NCI-H2081 (cell line): ENCODE results near the gene TTC13.

Source experiments
- DNase-seq, 2 experiments: peaks; one replicate each; lab custom pipeline; 2025; lab: John Stamatoyannopoulos, UW

TTC13 gene

DNA sequence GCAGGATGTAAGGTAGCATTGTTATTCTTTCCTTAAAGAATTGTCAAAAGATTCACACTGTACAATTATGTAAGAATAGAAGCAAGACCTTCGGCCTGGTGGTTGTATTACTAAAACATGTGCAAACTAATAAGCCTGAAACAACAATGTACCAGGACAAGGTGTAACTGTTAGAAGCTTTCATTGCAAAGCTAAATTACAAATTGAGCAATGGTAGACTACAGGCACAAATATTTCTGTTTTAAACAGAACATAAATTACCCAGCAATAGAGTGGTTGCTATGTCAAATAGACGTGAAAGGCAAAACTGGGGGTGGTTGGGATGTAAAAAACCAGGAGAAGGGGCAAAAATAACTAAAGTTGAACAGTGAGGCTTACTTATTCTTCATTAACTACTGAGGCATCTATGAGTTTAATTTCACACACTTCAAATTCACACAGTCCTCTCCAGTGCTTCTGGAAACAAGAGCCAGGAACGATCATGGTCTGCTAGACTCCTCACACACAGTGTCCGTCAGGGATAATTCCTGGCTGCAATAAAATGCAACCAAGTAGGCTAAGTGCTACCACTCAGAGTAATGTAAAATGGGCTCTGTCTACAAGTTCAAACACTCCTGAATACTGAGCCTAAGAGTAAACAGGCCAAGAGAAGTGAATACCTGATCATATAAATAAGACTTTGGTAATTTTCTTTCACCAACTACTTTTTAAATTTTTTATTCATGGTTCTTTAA is 71.0 kb downstream of the TTC13 start:
- no peak for DNase-seq

DNA sequence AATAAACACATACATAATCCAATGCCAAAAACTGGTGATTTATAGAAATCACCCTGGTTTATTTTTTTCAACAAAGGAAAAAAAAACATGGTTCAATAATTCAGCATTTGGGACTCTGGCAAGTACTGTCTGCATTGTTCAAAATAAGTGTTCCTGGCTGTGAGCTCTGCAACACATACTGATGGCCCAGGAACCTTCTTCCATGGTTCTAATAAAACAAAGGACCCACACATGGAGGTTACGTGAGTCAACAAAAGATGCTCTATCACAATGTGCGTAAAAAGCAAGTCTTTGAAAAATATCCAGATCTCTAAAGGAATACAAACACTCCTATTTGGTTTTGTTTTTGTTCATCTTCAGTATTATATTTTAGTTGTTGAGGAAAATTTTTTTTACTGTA is 72.4 kb downstream of the TTC13 start:
- DNase-seq, result no peak

DNA sequence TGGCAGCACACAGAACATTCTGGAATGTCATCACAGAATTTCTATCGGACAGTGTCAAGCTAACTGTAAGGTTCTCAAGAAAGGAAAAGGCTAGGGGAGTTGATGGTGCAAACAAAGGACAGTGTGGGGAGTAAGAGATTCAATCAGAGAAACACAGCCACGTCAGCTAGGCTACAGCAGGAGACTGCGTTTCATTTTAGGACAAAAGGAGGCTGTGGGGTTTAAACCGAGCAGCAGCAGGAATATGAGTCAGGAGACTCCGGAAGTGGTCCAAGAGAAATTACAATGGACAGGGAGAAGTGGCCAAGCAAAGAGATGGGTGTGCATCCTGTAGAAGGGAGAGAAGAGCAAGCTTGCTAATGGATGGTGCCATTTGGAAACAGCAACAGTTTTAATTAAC is 72.9 kb downstream of the TTC13 start:
- DNase-seq, result no peak

DNA sequence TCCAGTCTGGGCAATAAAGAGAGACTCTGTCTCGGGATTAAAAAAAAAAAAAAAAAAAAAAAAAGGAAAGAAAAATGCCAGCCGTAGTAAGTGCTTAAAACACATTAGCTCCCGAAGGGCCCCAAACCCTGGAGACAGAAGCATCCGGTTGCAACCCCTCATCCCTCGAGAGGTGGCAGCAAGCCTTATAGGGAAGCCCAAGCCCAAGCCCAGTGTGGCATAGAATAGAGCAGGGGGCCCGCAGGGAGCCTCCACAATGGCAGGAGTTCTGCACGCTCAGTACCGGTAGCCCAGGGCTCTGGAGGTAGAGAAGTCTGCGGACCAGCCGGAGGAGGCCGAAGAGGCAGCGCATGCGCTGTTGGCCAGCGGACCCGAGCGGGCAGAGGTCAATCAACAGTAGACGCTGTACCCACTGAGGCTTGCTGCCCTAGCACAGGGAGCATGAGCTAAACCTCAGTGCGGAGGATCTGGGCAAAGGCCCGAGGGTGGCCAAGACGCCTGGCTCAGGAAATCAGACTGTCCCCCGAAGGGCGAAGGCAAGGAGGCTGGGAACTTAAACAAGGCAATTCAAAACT is 76.2 kb downstream of the TTC13 start:
- no peak for DNase-seq

DNA sequence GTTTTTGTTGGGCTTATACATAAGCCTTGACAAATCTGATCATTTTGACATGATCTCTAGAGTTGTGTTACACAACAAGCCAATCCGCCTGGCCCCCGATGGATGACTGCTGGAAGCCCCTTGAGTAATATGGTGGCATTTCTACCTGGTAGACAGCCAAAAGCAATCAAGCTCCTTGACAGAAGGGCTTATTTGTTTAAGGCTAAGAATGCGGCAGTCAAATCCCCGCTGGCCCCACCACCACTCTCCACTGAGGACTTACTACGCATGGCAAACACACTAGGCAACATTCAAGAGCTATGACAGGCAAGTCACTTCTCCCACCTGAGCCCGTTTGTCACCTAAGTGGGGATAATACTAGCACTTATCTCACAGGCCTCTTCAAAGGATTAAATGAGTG is 77.0 kb downstream of the TTC13 start:
- no peak for DNase-seq

DNA sequence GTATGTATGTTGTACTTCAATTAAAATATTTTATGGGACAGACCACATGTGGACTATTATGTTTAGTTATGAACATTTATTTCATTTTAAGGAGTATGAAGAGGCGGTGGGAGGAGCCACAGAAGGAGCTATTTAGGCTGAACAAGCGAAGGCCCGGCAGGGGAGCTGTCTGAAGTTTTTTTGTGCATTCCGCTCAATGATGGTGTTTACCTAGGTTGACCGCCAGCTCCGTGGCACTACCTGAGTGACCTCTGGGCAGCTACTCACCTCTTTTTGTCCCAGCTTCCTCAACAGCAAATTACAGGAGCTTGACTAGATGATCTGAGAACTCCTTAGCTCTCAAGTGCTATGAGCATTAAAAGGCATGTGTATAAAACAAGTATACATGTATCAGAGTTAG is 77.7 kb downstream of the TTC13 start:
- DNase-seq, result no peak

DNA sequence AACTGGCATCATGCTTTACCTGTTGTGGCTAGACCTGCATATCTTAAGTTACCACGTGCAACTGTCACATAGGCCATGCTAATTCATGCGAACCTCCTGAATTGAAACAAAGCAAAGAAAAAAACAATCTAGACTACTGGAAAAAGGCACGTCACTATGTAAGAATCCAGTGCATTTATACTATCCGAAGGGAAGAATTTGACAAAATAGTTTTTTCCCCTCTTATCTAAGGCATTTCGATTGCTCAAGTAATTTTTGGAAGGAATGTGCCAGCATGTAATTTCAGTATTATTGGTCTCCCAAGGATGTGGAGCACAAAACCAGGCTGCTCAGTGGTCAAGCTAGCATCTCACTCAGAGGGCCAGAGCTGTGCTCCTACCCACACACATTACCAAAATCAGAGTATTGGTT is 78.8 kb downstream of the TTC13 start:
- DNase-seq, result no peak

DNA sequence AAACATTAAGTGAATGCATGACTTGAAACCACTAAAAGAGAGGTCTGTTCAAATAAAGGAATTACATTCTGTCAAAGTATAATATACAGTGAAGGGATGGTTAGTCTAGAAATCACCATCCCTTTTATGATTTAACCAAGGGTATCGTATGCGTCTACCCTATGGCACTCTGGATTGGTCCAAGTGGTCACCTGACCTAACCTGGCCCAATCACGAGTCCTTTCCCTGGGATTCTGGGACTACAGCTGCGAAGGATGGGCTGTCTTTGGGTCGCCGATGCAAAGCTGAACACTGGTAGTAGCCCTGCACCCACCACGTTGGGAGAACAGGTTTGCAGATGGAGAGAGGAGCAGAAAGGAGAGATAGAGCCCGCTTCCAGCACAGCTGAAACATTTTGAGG is 79.9 kb downstream of the TTC13 start:
- no peak for DNase-seq

DNA sequence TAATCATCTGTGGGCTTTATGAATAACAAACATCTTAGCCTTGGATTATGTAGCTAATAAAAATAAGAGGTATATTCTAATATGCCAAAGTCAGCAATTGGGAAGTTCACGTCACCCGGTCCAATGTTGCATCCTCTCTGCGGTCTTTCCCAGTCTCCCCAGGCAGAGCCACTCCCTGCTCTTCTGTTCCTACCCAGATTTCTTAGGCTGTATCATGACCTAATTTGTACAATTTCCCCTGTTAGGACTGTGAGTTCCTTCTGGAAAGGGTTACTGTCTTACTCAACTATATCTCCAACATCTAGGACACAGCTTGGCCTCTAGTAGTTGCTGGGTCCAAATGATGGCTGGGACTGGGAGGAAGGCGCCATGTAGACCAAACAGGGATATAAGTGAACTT is 80.5 kb downstream of the TTC13 start:
- DNase-seq, result no peak

DNA sequence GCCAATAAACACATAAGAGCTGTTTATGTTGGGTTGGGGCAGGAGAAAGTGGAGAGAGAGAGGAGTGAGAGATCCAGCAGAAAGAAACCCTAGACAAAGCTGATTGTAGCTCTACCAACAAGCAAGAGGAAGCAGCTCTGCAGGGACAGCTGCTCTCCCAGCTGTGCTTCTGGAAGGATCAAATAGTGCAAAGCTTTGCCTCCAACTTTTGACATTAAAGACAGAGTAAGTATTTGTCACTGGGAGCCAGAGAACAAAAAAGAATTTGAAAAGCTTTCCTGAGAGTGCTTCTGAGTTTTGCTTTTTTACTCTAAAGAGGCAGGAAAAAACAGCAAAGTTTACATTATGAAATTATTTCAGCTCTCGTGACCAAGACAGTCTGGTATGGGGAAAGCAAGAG is 81.9 kb downstream of the TTC13 start:
- no peak for DNase-seq

DNA sequence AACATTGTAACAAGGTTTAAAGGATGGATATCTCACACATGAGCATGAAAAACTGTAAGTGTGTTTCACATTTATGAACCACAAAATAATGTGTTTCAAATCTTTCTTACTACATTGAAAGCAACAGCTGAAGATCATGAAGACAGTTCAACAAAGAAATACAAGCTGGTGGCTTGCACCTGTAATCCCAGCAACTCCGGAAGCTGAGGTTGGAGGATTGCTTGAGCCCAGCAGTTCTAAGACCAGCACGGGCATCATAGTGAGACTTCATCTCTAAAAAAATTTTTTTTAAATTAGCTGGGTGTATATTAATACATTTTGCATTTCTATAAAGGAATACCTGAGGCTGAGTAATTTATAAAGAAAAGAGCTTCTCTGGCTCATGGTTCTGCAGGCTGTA is 83.2 kb downstream of the TTC13 start:
- no peak for DNase-seq

DNA sequence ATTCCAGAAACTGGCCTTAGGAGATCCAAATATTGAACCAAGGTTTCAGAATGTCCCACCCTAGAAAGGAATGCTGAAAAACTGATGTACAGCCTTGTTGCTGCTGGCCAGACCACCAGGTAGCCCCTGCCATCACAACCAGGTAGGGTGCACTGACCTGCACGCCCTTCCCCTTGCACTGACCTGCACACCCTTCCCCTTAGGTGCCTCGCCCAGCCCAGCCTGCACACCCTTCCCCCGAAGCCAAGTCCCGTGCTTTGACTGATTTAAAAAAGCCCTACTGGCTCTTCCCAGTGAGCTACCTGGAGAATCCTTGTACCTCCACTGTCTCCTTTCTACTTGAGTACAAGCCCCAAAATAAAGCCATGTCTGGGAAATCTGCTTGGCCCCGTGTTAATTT is 84.0 kb downstream of the TTC13 start:
- no peak for DNase-seq

DNA sequence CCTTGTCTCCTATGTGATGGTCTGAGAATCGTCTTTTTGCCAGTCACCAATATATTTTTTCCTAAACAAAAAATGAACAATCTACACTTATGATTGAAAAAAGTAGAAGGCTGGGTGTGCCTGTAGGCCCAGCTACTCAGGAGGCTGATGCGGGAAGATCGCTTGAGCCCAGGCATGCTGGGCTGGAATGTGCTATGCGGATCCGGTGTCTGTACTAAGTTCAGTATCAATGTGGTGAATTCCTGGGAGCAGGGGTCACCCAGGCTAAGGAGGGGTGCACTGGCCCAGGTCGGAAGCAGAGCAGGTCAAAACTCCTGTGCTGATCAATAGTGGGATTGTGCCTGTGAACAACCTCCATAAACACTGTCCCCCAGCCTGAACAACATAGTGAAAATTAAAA is 84.6 kb downstream of the TTC13 start:
- no peak for DNase-seq

DNA sequence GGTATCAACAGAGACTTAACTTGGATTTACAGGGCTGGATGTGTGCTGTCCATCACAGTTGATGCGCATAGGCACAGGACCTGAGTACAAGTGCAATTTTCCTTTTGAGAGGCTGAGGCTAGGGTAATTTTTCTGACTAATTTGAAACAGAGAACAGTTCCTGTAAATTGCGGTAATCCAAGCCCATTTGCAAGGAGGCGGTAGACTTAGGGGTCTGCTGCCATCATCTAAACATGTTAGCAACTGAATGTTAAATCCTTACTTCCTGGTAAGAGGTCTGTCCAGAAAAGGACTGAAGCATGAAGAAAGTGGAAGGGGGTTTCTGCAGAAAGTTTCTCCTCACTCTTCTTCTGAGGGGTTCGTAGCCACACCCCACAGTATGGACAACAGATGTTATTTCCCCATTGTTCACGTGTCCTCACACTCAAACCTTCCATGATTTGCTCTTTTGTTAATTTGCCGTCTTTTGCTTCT is 86.6 kb downstream of the TTC13 start:
- DNase-seq, result no peak

DNA sequence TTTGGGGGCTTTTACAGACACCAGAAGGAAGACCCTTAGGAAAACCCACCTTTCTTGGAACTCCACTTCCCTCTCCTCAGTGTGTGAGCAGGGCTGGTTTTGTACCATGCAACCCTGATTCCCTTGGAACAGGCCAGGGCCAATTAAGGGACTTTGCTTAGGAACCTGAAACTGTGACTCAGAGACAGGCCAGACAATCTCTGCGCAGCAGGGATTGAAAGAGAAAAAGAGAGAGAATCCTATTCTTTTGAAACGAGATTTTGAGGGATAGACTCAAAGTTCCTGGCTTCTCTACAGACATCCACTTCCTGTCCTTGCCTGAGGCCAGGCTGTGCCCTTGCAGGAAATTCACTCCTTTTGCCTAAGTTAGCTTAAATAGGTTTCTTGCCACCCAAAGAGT is 87.2 kb downstream of the TTC13 start:
- no peak for DNase-seq

DNA sequence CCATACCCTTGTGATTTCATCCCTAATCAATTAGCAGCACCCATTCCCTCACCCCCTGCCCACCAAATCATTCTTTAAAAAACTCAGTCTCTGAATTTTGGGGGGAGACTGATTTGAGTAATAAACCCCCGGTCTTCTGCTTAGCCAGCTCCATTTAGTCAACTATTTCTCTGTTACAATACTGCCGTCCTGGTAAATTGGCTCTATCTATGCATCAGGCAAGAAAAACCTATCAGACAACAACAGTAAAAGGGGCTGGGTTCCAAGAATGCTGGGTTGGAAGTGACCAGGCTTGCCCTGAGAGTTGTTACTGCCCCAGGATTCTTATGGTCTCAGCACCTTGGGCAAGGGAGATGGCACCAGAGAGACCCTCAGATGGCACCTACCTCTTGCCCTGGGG is 94.0 kb downstream of the TTC13 start:
- no peak for DNase-seq

DNA sequence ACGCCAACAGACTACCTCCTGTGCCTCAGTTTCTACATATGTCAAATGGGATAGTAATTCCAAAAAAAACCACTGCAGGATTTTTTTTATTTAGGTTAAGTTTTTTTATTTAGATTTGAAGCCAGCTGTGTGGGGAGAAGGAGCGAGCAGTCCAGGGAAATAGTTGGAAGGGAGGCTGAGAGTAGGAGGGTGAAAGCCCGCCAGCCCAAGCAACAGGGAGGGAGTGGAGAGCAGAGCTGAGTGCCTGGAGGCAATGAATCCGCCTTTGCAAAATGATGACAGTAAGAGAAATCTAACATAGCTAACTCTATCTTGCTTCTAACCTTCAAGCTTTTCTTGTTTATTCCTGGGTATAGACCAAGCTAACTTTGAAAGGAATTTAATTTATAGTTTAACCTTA is 94.7 kb downstream of the TTC13 start:
- no peak for DNase-seq

DNA sequence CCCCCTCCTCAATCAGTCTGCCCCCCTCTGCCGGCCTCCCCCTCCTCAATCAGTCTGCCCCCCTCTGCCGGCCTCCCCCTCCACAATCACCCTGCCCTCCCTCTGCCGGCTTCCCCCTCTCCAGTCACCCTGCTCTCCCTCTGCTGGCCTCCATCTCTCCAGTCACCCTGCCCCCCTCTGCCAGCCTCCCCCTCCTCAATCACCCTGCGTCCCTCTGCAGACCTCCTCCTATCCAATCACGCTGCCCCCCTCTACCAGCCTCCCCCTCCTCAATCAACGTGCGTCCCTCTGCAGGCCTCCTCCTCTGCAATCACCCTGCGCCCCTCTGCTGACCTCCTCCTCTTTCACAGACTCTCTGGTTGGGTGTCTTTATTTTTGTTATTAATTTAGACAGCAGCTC is 98.9 kb downstream of the TTC13 start:
- no peak for DNase-seq

DNA sequence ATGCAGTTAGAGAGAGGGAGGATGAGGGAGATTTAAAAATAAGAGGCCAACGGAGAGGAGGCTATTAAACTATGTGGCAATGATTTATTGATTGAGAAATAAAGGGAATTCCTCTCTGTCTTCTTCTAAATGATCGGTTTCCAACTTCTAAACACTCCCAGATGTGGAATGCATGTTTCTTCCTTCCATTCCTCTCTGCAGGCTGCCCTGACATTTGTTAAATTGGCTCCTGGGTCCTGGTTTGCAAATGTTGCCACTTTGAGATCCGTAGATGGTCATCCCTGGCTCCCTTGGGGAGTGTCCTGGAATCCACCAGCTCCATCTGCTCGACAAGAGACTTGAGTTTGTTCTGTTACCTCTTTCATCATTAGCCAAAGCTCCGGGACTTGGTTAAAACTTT is 100.1 kb downstream of the TTC13 start:
- no peak for DNase-seq

DNA sequence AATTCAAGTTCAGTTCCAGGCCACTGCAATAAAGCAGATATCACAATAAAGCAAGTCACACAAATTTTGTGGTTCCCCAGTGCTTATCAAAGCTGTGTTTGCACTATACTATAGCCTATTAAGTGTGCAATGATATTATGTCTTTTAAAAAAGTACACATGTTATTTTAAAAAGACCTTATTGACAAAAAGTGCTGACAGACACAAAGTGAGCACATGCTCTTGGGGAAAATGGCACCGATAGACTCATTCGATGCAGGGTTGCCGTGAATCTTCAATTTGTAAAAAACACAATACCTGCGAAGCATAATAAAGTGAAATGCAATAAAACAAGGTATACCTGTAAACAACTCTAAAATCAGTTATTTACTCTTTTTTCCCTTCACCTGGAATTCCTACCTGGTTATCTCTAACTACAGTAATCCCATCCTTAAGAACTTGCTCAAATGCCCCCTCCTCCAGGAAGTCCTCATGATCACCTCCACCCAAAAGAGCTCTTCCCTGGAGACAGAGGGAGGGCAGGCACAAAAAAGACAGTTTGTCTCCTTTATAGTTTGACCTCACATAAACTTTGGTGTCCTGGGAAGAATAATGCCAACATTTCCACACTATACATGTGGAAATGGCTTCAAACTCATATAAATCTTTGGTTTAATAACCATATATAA is 100.6 kb downstream of the TTC13 start:
- DNase-seq, result no peak

DNA sequence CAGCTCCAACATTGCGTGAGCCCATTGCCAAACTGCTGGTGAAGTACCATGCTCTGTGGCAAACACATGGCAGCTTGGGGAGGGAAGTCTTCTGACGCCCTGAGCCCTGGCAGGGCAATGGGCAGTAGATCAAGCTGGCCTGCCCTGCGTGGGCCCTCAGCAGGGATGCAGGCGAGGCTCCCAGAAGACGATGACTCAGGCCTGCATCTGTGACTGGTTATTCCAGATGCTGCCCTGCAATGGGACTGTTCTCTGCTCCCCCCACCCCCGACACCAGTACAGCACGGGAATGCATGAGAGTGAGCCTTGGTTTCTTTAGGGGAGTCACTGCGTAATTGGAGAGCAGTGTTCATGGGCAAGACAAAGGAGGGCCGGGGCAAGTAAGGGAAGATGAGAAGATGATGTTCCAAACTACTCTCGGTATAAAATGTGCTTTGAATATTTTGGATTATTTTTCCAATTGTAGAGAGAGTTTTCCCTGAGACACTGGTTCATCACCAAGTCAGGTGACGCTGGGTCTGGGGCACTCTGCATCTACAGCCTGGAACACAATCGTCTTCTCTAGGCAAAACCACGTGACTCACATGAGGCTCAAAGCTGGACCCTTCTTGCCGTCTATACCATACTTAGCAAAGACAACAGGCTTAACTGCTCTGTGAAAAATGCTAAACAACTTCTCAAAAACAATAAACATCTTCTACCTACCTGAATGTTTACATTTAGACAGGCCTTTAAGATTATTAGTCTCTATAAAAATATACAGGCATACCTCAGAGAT is 101.3 kb downstream of the TTC13 start:
- no peak for DNase-seq

DNA sequence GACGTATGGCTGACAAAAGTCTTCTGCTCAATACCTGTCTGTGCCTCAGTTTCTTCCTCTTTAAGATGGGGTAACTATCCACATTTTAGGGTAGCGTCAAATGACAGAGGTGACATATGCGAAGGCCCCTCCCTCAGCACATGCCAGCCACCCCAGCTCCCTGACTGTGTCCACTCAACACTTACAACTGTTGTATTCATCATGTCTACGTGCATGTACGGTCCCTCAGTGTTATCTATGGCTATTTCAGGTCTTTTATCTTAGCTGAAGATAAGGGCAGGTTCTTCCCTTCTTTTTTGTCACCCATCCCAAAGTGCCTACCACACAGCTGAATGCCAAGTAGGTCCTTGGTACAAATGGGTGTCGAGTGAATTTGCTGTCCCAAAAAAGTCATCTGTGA is 102.0 kb downstream of the TTC13 start:
- DNase-seq, result no peak

DNA sequence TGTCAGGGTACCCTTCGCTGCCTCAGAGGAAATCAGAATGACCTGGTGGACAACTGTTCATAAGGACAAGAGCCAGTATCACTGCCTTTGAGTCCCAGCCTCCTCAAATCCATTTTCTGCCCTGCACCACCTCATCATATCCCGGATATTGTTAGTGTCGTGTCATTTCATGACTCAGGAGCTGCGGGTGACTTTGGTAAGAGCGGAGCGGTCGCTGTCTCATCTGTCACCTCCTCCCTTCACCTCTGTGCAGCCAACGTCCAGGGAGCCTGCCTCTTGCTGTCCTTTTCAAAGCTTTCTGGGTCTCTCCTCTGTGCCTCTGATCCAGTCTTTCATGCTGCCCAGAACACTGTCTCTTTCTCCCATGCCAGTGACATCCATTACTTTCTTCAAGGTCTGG is 103.3 kb downstream of the TTC13 start:
- no peak for DNase-seq
